ENCODE measurements around the gene KIAA2012.

DNA sequence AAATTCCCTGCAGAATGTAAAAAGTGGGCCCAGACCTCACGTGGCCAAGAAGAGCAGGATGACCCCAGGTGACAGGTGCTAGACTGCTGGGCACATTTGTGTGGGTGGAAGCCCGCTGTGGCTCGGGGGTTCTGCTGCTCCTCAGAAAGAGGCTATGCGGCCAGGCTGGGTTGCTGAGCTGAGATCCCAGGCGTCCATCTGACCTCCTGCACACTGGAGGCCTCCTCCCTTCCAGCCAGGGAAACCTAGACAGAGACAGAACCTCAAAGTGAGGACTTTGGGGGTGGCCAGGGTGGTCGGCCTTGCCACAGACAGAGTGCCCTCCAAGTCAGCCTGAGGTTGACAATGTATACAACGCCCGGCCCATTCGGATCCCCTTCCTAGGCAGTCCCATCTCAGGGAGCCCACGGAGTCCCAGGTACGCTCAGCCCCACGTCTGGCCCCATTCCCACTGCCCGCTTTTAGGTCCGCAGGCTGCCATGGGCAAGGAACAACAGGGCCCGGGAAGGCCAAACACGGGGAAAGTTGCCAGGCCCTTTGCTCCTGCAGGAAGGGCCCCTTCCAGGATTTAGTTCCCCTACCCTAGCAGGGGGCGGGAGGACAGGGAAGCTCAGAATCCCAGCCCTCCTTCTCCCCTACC lies 75.6 kb downstream of the KIAA2012 start:
- TF ChIP-seq CTCF (optimal IDR thresholded peaks at IDR 0.05 in 1 of 3, IDR thresholded peaks at IDR 0.05 in 1 of 3, conservative IDR thresholded peaks at IDR 0.05 in 1 of 3; ENCODE audit: extremely low read depth in 1 of 3, insufficient read depth in 2 of 3, low read length in 3 of 3) (no peak), EZH2 (IDR thresholded peaks at IDR 0.05; ENCODE audit: low read length) (no peak)
